ENCODE results near the gene BCL2L2. TPM values are rescaled to one million over a fixed set of nuclear protein-coding genes. Genes with fewer than 3 reads are reported as not detected.

Gene BCL2L2
- total RNA-seq, 1 donor from 2014 or later = 25.0 TPM

DNA sequence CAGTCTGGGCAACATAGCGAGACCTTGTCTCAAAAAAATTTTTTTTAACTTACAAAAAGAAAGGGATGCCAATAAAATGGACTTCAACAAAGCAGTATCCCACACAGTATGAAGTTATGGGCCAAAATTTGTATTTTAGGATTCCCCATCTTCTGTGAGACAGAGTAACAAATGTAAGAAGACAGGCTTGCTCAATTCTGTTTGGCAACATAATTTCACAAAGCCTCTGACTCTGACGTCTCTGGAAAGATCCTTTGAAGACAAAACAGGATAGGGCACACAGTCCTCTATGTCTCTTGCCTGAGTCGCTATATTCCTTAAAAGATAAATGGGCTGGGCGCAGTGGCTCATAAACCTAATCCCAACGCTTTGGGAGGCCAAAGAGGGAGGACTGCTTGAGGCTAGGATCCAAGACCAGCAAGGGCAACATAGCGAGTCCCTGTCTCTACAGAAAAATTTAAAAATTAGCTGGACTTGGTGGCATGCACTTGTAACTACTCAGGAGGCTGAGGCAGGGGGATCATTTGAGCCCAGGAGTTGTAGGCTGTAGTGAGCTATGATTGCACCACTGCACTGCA is 19.6 kb upstream of the BCL2L2 start:
- no peaks in the 10 kb centered on the region for H3K27me3 ChIP-seq (ENCODE audit: control insufficient read depth, insufficient read depth, low read length)
- DNase-seq (ENCODE audit: low read depth) = peak; percentile 2
- no peak for FAIRE-seq
- peak overlapping the region; percentile 90 for H3K4me3 ChIP-seq (ENCODE audit: low read depth, low read length)
- TF ChIP-seq, protein P1, sequence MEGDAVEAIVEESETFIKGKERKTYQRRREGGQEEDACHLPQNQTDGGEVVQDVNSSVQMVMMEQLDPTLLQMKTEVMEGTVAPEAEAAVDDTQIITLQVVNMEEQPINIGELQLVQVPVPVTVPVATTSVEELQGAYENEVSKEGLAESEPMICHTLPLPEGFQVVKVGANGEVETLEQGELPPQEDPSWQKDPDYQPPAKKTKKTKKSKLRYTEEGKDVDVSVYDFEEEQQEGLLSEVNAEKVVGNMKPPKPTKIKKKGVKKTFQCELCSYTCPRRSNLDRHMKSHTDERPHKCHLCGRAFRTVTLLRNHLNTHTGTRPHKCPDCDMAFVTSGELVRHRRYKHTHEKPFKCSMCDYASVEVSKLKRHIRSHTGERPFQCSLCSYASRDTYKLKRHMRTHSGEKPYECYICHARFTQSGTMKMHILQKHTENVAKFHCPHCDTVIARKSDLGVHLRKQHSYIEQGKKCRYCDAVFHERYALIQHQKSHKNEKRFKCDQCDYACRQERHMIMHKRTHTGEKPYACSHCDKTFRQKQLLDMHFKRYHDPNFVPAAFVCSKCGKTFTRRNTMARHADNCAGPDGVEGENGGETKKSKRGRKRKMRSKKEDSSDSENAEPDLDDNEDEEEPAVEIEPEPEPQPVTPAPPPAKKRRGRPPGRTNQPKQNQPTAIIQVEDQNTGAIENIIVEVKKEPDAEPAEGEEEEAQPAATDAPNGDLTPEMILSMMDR (IDR thresholded peaks at IDR 0.05; ENCODE audit: insufficient read depth, low read length, severe bottlenecking) = no peak
- no peaks in the 10 kb centered on the region for H3K36me3 ChIP-seq (ENCODE audit: control insufficient read depth, insufficient read depth, low read length)

- TF ChIP-seq, protein P1 (IDR thresholded peaks at IDR 0.05; ENCODE audit: insufficient read depth, low read length, severe bottlenecking) = peak; percentile 91
- no peaks in the 10 kb centered on the region for H3K27me3 ChIP-seq (ENCODE audit: control insufficient read depth, insufficient read depth, low read length)
- no peak overlapping the region for H3K4me3 ChIP-seq (ENCODE audit: low read depth, low read length)
- DNase-seq (ENCODE audit: low read depth) (peak; percentile 27), FAIRE-seq (no peak)
- peaks cover 1% of the 10 kb centered on the region for H3K36me3 ChIP-seq (ENCODE audit: control insufficient read depth, insufficient read depth, low read length)
These were observed 11.7 kb upstream of the BCL2L2 start for GRCh38 chr14:23294734-23295561.

- TF ChIP-seq, protein P1 (IDR thresholded peaks at IDR 0.05; ENCODE audit: insufficient read depth, low read length, severe bottlenecking) = no peak
- DNase-seq (ENCODE audit: low read depth) (no peak), FAIRE-seq (no peak)
- Histone ChIP-seq H3K36me3 (ENCODE audit: control insufficient read depth, insufficient read depth, low read length) (peaks cover 1% of the 10 kb centered on the region), H3K4me3 (ENCODE audit: low read depth, low read length) (no peak overlapping the region), H3K27me3 (ENCODE audit: control insufficient read depth, insufficient read depth, low read length) (no peaks in the 10 kb centered on the region)
These were observed 10.4 kb upstream of the BCL2L2 start for GRCh38 chr14:23296012-23296777.

DNA sequence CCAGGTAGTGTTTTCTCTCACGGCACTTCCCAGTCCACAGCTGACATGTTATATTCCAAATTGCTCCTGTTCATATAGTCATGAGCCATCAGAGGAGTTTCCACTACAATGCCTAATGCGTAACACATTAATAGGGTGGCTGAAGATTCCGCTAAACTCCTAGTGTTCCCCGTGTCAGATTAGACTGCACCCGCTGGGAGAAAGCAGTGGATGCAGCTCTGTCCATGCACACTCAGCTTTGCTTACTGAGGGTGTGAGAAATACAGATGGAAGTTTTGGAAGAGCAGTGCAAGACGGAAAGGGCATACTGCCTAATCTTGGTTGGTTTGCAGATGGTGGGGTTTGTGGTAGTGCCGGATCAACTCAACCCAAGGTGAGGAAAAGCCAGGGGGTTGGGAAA is 9.5 kb upstream of the BCL2L2 start:
- no peak for DNase-seq (ENCODE audit: low read depth)
- Histone ChIP-seq H3K36me3 (ENCODE audit: control insufficient read depth, insufficient read depth, low read length) (peaks cover 1% of the 10 kb centered on the region), H3K27me3 (ENCODE audit: control insufficient read depth, insufficient read depth, low read length) (no peaks in the 10 kb centered on the region), H3K4me3 (ENCODE audit: low read depth, low read length) (no peak overlapping the region)
- TF ChIP-seq, protein P1 (IDR thresholded peaks at IDR 0.05; ENCODE audit: insufficient read depth, low read length, severe bottlenecking) = no peak
- FAIRE-seq = no peak

DNA sequence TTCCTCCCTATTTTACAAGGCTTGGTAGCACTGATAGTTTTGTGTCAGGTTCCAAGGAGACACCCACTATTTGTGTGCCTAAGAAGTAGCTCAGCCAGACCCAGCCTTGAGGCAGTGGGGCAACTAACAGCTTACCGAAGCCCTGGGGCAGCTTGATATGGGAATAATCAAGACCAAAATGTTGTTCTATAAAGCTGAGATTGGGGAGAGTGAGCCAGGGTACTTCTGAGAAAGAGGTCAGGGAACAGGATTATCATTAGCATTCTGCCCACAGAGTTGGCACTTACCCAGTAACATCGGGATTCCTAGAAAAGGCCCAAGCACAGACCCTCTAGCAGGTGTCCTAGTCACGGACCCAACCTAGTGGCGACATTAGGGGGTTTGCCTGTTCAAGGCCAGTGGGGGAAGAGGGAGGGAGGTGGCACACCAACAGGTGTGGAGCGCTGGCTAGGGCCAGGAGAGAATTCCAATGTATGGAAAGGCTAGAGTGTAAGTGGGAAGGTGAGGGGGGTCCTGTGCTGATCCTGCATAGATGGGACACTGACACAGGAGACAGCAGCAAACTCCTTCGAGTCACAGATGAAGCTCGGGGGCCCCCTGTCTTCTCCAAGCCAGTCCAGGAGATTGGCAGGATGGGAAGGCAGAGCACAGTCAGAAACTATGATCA is 8.9 kb upstream of the BCL2L2 start:
- Histone ChIP-seq H3K36me3 (ENCODE audit: control insufficient read depth, insufficient read depth, low read length) (peaks cover 1% of the 10 kb centered on the region), H3K4me3 (ENCODE audit: low read depth, low read length) (no peak overlapping the region), H3K27me3 (ENCODE audit: control insufficient read depth, insufficient read depth, low read length) (no peaks in the 10 kb centered on the region)
- DNase-seq (ENCODE audit: low read depth) (no peak), FAIRE-seq (no peak)
- TF ChIP-seq, protein P1 (IDR thresholded peaks at IDR 0.05; ENCODE audit: insufficient read depth, low read length, severe bottlenecking) = no peak
